ENCODE measurements around the gene HPS6. TPM values are rescaled to one million over a fixed set of nuclear protein-coding genes. Genes with fewer than 3 reads are reported as not detected.

The HPS6 gene
- polyA plus RNA-seq, 1 donor = 17.9 TPM

DNA sequence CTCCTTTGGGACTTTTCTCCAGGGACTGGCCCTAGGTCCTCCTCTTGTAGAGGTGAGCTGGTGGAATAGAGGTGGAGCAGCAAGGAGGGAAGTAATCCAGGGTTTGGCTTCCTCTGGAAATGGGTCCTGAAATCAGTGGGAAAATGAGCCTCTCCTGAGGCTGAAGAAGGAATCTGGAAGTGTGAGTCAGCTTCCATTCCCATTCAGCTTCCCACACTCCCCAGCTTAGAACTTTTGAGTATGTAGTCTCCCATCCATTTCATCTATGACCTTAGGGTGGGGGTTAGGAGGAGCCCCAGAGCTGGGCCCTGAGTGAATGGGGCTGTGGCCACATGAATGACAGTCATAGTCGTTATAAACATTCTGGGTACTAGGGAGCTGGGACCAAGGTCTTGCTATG lies 37.3 kb downstream of the HPS6 start:
- Histone ChIP-seq H3K27me3 (ENCODE audit: control insufficient read depth, insufficient read depth, low read length) (no peaks in the 10 kb centered on the region), H3K4me1 (ENCODE audit: control insufficient read depth, insufficient read depth, low read length) (no peaks in the 10 kb centered on the region), H3K36me3 (ENCODE audit: control insufficient read depth, insufficient read depth, low read length) (peaks cover 15% of the 10 kb centered on the region), H3K9me3 (ENCODE audit: control insufficient read depth, low read depth, low read length) (no peaks in the 10 kb centered on the region), H3K4me3 (ENCODE audit: low read length) (no peak overlapping the region), H3K27ac (ENCODE audit: low read length) (no peak overlapping the region)
- no peak for DNase-seq
- no CpG with 5 or more reads among the region's 1 CpG for WGBS (ENCODE audit: insufficient coverage, low lambda C conversion rate)

- Histone ChIP-seq H3K4me1 (ENCODE audit: control insufficient read depth, insufficient read depth, low read length) (no peaks in the 10 kb centered on the region), H3K27ac (ENCODE audit: low read length) (no peak overlapping the region), H3K4me3 (ENCODE audit: low read length) (no peak overlapping the region), H3K27me3 (ENCODE audit: control insufficient read depth, insufficient read depth, low read length) (no peaks in the 10 kb centered on the region), H3K36me3 (ENCODE audit: control insufficient read depth, insufficient read depth, low read length) (peaks cover 60% of the 10 kb centered on the region), H3K9me3 (ENCODE audit: control insufficient read depth, low read depth, low read length) (no peaks in the 10 kb centered on the region)
- peak in 1 of 2 donors; percentile 8 for DNase-seq
- WGBS (ENCODE audit: insufficient coverage, low lambda C conversion rate) = no CpG with 5 or more reads among the region's 2 CpGs
Measured at GRCh38 chr10:102106998-102107397, 41.8 kb downstream of the HPS6 start.

DNA sequence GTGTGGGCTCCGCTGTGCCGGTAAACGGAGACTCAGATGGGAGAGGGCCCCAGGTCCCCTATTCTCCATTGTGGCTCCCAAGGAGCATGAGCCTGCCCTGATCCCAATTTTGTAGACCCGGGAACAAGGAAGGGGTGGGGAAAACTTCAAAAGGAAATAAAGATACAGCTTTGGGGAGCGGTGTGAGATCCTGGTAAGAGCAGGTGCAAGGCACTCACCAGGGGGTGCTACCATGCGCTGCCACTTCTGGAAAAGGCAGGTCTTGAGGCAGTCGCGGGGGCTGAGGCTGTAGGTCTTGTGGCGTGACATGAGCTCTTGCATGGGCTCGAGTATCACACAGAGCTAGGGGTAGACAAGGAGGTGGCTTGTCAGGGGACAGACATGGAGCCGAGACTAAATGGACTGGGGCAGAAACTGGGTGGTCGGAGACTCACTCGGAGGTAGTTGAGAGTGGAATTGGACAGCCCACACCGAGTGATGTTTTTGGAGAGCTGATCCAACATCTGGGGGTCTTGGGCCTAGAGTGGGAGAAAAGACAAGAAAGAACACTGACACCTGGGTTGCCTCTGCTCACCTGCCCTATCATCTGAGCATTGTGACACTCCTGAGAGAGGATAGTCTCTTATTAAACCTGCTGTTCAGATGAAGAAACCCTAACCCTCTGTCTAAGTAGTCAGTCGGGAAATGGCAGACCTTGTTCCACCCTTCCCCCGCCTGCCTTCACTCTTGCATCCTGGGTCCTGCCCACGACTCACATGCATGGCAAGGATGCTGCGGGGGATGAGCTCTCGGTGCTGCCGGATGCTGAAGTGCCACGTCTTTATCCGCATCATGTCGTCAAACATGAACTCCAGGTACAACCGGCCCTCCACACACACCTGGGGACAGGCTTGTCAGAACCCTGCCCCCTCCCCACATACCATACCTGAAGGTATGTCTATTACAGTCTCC lies 44.3 kb downstream of the HPS6 start:
- no peaks in the 10 kb centered on the region for H3K9me3 ChIP-seq (ENCODE audit: control insufficient read depth, low read depth, low read length)
- no peak overlapping the region for H3K27ac ChIP-seq (ENCODE audit: low read length)
- DNase-seq = no peak
- H3K27me3 ChIP-seq (ENCODE audit: control insufficient read depth, insufficient read depth, low read length) = no peaks in the 10 kb centered on the region
- peaks cover 57% of the 10 kb centered on the region for H3K36me3 ChIP-seq (ENCODE audit: control insufficient read depth, insufficient read depth, low read length)
- 89% methylated on average over 3 of the region's 24 CpGs for WGBS (ENCODE audit: insufficient coverage, low lambda C conversion rate)
- peaks cover 11% of the 10 kb centered on the region for H3K4me1 ChIP-seq (ENCODE audit: control insufficient read depth, insufficient read depth, low read length)
- no peak overlapping the region for H3K4me3 ChIP-seq (ENCODE audit: low read length)

DNA sequence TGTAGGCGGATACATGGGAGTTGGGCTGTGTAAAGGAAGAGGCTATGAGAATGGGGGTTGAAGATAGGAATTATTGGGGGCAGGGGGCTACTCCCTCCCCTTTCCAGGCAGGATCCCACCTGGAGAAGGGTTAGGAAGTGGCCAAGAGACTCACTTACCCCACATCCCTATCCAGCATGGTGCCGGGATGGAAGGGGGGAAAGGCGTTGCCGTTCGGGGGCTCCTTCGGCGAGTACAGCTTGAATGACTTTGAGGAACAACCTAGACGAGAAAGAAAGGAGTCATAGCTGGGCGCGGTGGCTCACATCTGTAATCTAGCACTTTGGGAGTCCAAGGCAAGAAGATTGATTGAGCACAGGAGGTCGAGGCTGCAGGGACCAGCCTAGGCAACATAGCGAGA lies 46.1 kb downstream of the HPS6 start:
- peaks cover 22% of the 10 kb centered on the region for H3K4me1 ChIP-seq (ENCODE audit: control insufficient read depth, insufficient read depth, low read length)
- H3K9me3 ChIP-seq (ENCODE audit: control insufficient read depth, low read depth, low read length) = no peaks in the 10 kb centered on the region
- WGBS (ENCODE audit: insufficient coverage, low lambda C conversion rate) = no CpG with 5 or more reads among the region's 12 CpGs
- peaks cover 55% of the 10 kb centered on the region for H3K36me3 ChIP-seq (ENCODE audit: control insufficient read depth, insufficient read depth, low read length)
- H3K27me3 ChIP-seq (ENCODE audit: control insufficient read depth, insufficient read depth, low read length) = no peaks in the 10 kb centered on the region
- H3K27ac ChIP-seq (ENCODE audit: low read length) = no peak overlapping the region
- no peak overlapping the region for H3K4me3 ChIP-seq (ENCODE audit: low read length)
- DNase-seq = no peak

- Histone ChIP-seq H3K27ac (ENCODE audit: low read length) (no peak overlapping the region), H3K36me3 (ENCODE audit: control insufficient read depth, insufficient read depth, low read length) (peaks cover 46% of the 10 kb centered on the region), H3K27me3 (ENCODE audit: control insufficient read depth, insufficient read depth, low read length) (no peaks in the 10 kb centered on the region), H3K4me1 (ENCODE audit: control insufficient read depth, insufficient read depth, low read length) (peaks cover 32% of the 10 kb centered on the region), H3K4me3 (ENCODE audit: low read length) (no peak overlapping the region), H3K9me3 (ENCODE audit: control insufficient read depth, low read depth, low read length) (no peaks in the 10 kb centered on the region)
- no CpG with 5 or more reads among the region's 3 CpGs for WGBS (ENCODE audit: insufficient coverage, low lambda C conversion rate)
- DNase-seq = peak in 1 of 2 donors; percentile 4
Measured at GRCh38 chr10:102112210-102112817, 47.2 kb downstream of the HPS6 start.

DNA sequence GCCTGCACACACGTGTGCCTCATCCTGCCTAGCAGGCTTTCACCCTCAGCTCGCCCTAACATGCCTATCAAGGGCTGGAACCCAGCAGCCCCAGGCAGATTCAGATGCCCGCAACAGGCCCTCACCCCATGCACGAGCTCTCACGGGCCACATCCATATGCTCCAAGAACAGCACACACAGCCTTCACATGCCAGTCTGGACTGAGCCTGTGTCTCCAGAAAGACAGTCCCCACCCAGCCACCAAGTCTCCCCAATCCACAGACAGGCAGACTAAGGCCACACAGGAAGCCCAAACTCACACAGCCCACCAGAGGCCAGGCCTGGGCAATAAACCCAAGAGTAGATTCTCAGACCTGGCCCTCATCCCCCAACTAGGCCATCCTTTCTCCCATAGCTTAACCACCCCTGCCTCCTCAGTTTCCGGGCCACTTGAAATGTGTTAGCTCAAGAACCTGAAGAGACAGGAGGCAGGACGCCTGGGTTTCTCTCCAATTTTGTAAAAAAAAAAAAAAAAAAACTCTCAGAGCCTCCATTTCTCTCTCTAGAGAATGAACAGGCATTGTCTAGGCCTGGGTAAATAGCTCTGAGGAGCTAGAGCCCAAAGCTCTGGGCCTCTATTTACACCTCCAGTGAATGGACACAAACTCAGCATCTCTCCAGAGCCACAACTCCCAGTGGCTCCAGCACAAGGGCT lies 48.3 kb downstream of the HPS6 start:
- no CpG with 5 or more reads among the region's 7 CpGs for WGBS (ENCODE audit: insufficient coverage, low lambda C conversion rate)
- no peaks in the 10 kb centered on the region for H3K9me3 ChIP-seq (ENCODE audit: control insufficient read depth, low read depth, low read length)
- H3K27ac ChIP-seq (ENCODE audit: low read length) = no peak overlapping the region
- H3K27me3 ChIP-seq (ENCODE audit: control insufficient read depth, insufficient read depth, low read length) = no peaks in the 10 kb centered on the region
- peak overlapping the region; percentile 84 for H3K4me3 ChIP-seq (ENCODE audit: low read length)
- peak in 1 of 2 donors; percentile 11 for DNase-seq
- peaks cover 35% of the 10 kb centered on the region for H3K36me3 ChIP-seq (ENCODE audit: control insufficient read depth, insufficient read depth, low read length)
- peaks cover 43% of the 10 kb centered on the region for H3K4me1 ChIP-seq (ENCODE audit: control insufficient read depth, insufficient read depth, low read length)

DNA sequence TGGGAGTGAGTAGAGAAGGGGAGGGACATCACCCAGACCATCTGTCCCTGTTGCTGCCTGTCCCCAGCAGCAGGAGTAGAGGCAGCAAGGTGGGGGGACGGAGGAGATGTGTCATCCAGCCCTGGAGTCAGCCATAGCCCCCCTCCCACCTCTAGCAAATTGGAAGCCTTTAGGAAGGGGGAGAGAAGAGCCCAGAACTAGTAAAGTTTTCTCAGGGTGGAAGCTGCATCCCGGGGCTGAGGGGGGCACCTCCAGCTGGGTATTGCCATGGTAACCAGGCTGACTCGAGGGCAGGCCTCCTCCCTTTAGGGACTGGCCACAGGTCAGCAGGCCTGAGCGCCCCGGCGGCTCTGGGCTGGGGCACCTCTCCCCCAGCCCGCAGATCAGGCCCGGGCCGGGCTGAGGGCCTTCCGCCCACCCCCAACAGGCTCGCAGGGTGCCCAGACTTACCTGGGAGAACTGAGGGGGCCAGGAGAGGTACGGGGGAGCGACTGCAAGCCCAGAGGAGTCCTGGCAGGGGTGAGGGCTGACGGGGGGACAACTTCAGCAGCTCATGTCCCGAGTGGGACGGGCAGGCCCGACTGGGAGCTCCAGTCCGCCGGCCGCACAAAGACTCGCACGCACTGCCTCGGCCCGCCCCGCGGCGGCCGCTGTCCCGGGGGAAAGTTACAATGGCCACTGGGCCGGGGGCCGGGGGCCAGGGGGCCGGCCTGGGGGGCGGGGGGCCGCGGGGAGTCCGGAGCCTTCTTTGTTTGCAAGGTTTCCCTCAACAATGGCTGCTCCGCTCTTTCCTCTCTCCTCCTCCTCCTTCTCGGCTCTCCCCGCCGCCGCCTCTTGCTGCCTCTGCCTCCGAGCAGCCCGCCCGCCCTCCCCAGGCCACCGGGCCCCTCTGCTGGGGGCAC lies 49.1 kb downstream of the HPS6 start:
- Histone ChIP-seq H3K4me1 (ENCODE audit: control insufficient read depth, insufficient read depth, low read length) (peaks cover 51% of the 10 kb centered on the region), H3K36me3 (ENCODE audit: control insufficient read depth, insufficient read depth, low read length) (peaks cover 27% of the 10 kb centered on the region), H3K4me3 (ENCODE audit: low read length) (peak overlapping the region; percentile 84), H3K9me3 (ENCODE audit: control insufficient read depth, low read depth, low read length) (no peaks in the 10 kb centered on the region), H3K27ac (ENCODE audit: low read length) (peak overlapping the region; percentile 77), H3K27me3 (ENCODE audit: control insufficient read depth, insufficient read depth, low read length) (no peaks in the 10 kb centered on the region)
- no CpG with 5 or more reads among the region's 45 CpGs for WGBS (ENCODE audit: insufficient coverage, low lambda C conversion rate)
- peak in 1 of 2 donors; percentile 39 for DNase-seq

GRCh38 chr10:102114861-102115618 lies 49.9 kb downstream of the HPS6 start:
- no peaks in the 10 kb centered on the region for H3K9me3 ChIP-seq (ENCODE audit: control insufficient read depth, low read depth, low read length)
- H3K27me3 ChIP-seq (ENCODE audit: control insufficient read depth, insufficient read depth, low read length) = no peaks in the 10 kb centered on the region
- H3K36me3 ChIP-seq (ENCODE audit: control insufficient read depth, insufficient read depth, low read length) = peaks cover 19% of the 10 kb centered on the region
- peak overlapping the region; percentile 84 for H3K4me3 ChIP-seq (ENCODE audit: low read length)
- DNase-seq = peak; percentile 80 to 92
- 6% methylated on average over 2 of the region's 23 CpGs for WGBS (ENCODE audit: insufficient coverage, low lambda C conversion rate)
- peaks cover 56% of the 10 kb centered on the region for H3K4me1 ChIP-seq (ENCODE audit: control insufficient read depth, insufficient read depth, low read length)
- peak overlapping the region; percentile 77 for H3K27ac ChIP-seq (ENCODE audit: low read length)

GRCh38 chr10:102115775-102116174 lies 50.6 kb downstream of the HPS6 start:
- Histone ChIP-seq H3K4me3 (ENCODE audit: low read length) (no peak overlapping the region), H3K36me3 (ENCODE audit: control insufficient read depth, insufficient read depth, low read length) (peaks cover 11% of the 10 kb centered on the region), H3K9me3 (ENCODE audit: control insufficient read depth, low read depth, low read length) (no peaks in the 10 kb centered on the region), H3K27me3 (ENCODE audit: control insufficient read depth, insufficient read depth, low read length) (no peaks in the 10 kb centered on the region), H3K4me1 (ENCODE audit: control insufficient read depth, insufficient read depth, low read length) (peaks cover 56% of the 10 kb centered on the region), H3K27ac (ENCODE audit: low read length) (peak overlapping the region; percentile 77)
- peak in 1 of 2 donors; percentile 11 for DNase-seq
- WGBS (ENCODE audit: insufficient coverage, low lambda C conversion rate) = 40% methylated on average over 1 of the region's 3 CpGs

Measured in large intestine (tissue), 3 donors.